B cell (primary cell): ENCODE results near the gene ABLIM3. TPM values are rescaled to one million over a fixed set of nuclear protein-coding genes. Genes with fewer than 3 reads are reported as not detected.

Experiments
- ATAC-seq: fragments of 200-7000 bp; cut with Tn5 transposase; one replicate; pipeline ENCODE4 v1.10.0; 2021; ENCODE audit warnings: low read depth, mild to moderate bottlenecking, moderate number of reproducible peaks, moderate library complexity
- CTCF ChIA-PET: fragments of 350-600 bp; sonication (Branson Sonifier 250); formaldehyde crosslinking; loops from one replicate; lab custom pipeline; 2021; ENCODE audit warnings: antibody characterized with exemption, inconsistent platforms; lab: Charles Lee
- POLR2A ChIA-PET: fragments of 350-600 bp; sonication (Branson Sonifier 250); formaldehyde crosslinking; loops from one replicate; lab custom pipeline; 2021; ENCODE audit warnings: antibody characterized with exemption; lab: Charles Lee
- DNase-seq: peaks from one replicate; pipeline ENCODE4 v3.0.0; 2013
- H2AFZ ChIP-seq: 2 replicates; pipeline ENCODE4 v1.6.1; 2012; ENCODE audit warnings: mild to moderate bottlenecking, low read depth, low read length; ENCODE audit not compliant: insufficient read depth, poor library complexity, severe bottlenecking
- H3K27ac ChIP-seq, 2 donors: 1 replicate in 1 of 2; 2 replicates in 1 of 2; pipeline ENCODE4 v1.5.1; 2012 to 2013; ENCODE audit warnings: low read length in 2 of 2, mild to moderate bottlenecking in 2 of 2, moderate library complexity in 1 of 2
- H3K27me3 ChIP-seq, 4 experiments: fragments of 200-600 bp in 1 of 4; sonication (generic) in 1 of 4; replicated peaks in 1 of 4; 1 replicate in 2 of 4; 2 replicates in 2 of 4; pipeline versions ENCODE4 v1.6.1 to v1.7.0; 2013 to 2016; ENCODE audit warnings: low read length in 3 of 4, mild to moderate bottlenecking in 2 of 4, mixed read lengths in 1 of 4, moderate library complexity in 1 of 4; ENCODE audit not compliant: insufficient read depth in 4 of 4, control insufficient read depth in 3 of 4; ENCODE audit errors: control extremely low read depth in 1 of 4
- H3K36me3 ChIP-seq, 2 experiments: replicated peaks in 1 of 2; 1 replicate in 1 of 2; 2 replicates in 1 of 2; pipeline versions ENCODE4 v1.6.1 to v1.7.1; 2013; ENCODE audit warnings: low read length in 1 of 2; ENCODE audit not compliant: insufficient read depth in 2 of 2, control insufficient read depth in 1 of 2; ENCODE audit errors: control extremely low read depth in 1 of 2, extremely low read depth in 1 of 2
- H3K4me1 ChIP-seq, 2 donors: fragments of 200-600 bp in 1 of 2; sonication (generic) in 1 of 2; 1 replicate in 1 of 2; 2 replicates in 1 of 2; pipeline versions ENCODE4 v1.5.1 to v1.6.1; 2013 to 2017; ENCODE audit warnings: low read length in 2 of 2; ENCODE audit not compliant: control insufficient read depth in 2 of 2, insufficient read depth in 2 of 2
- H3K4me2 ChIP-seq: replicated peaks from 2 replicates; pipeline ENCODE3; 2012; ENCODE audit warnings: mild to moderate bottlenecking, low read depth, low read length; ENCODE audit not compliant: poor library complexity, severe bottlenecking
- H3K4me3 ChIP-seq, 5 experiments: fragments of 200-600 bp in 1 of 5; sonication (generic) in 1 of 5; 1 replicate in 3 of 5; 2 replicates in 2 of 5; pipeline versions ENCODE4 v1.5.1 to v1.7.0; 2011 to 2016; ENCODE audit warnings: low read length in 4 of 5, mild to moderate bottlenecking in 4 of 5, low read depth in 2 of 5, control low read depth in 1 of 5, moderate library complexity in 1 of 5; ENCODE audit not compliant: insufficient read depth in 1 of 5; ENCODE audit errors: control extremely low read depth in 1 of 5, extremely low read depth in 1 of 5
- H3K79me2 ChIP-seq: fragments of 200-600 bp; sonication (generic); one replicate; pipeline ENCODE4 v1.6.0; 2016; ENCODE audit warnings: low read length; ENCODE audit not compliant: control insufficient read depth, insufficient read depth
- H3K9ac ChIP-seq: fragments of 200-600 bp; sonication (generic); 2 replicates; pipeline ENCODE4 v1.6.1; 2017; ENCODE audit warnings: mild to moderate bottlenecking, low read length, moderate library complexity
- H3K9me3 ChIP-seq, 3 donors: one replicate each; pipeline versions ENCODE4 v1.6.1 to v1.7.1; 2013; ENCODE audit warnings: low read length in 2 of 3; ENCODE audit not compliant: control insufficient read depth in 2 of 3, insufficient read depth in 1 of 3; ENCODE audit errors: control extremely low read depth in 1 of 3
- H4K20me1 ChIP-seq: 2 replicates; pipeline ENCODE4 v1.6.0; 2012; ENCODE audit warnings: mild to moderate bottlenecking, low read length; ENCODE audit not compliant: insufficient read depth, control insufficient read depth, poor library complexity, severe bottlenecking
- H3K27ac Mint-ChIP-seq: one replicate; pipeline ENCODE4 v1.8.0; 2021; ENCODE audit warnings: mixed read lengths
- H3K27me3 Mint-ChIP-seq: one replicate; pipeline ENCODE4 v1.8.0; 2021; ENCODE audit warnings: mixed read lengths
- H3K4me1 Mint-ChIP-seq: one replicate; pipeline ENCODE4 v1.8.0; 2021; ENCODE audit warnings: mixed read lengths
- H3K4me3 Mint-ChIP-seq: one replicate; pipeline ENCODE4 v1.8.0; 2021; ENCODE audit warnings: mixed read lengths
- H3K9me3 Mint-ChIP-seq: one replicate; pipeline ENCODE4 v1.8.0; 2022; ENCODE audit warnings: mixed read lengths; ENCODE audit not compliant: insufficient read depth
- CTCF ChIP-seq: fragments of 200-600 bp; IDR thresholded peaks from one replicate; pipeline ENCODE4 v1.8.0; 2022; ENCODE audit warnings: antibody characterized with exemption, mild to moderate bottlenecking
- EZH2 ChIP-seq: IDR thresholded peaks from 2 replicates; pipeline ENCODE4 v1.6.1; 2012; ENCODE audit warnings: borderline replicate concordance, low read depth, mild to moderate bottlenecking, moderate library complexity, low read length; ENCODE audit not compliant: insufficient read depth, poor library complexity, severe bottlenecking
- WGBS: methylation state at CpG from one replicate; pipeline ENCODE4 v1.1.5; 2013; ENCODE audit warnings: missing lambda C conversion rate; ENCODE audit not compliant: insufficient coverage; 5-methylcytosine and 5-hydroxymethylcytosine counted together
- intact Hi-C: fragments of 100-400 bp; cut with micrococcal nuclease; formaldehyde crosslinking; loops from one replicate; pipeline ENCODE4 v1.10.0; 2022
- polyA plus RNA-seq: library from polyadenylated mRNA; depleted of rRNA; stranded (reverse); fragments of >200 nt; gene quantifications from 2 replicates; pipeline ENCODE4 v1.2.3, GENCODE V29; 2012
- total RNA-seq, 2 donors: library from RNA; stranded (reverse); fragments of 120-200 nt in 1 of 2; gene quantifications; 1 replicate in 1 of 2; 2 replicates in 1 of 2; pipeline versions ENCODE4 v1.2.3 to v1.2.4, GENCODE V29; 2013 to 2022

ABLIM3 gene
- total and polyA plus RNA-seq, 2 donors (not counting 1 experiment from before 2014, with no cell fraction given) = not detected

- WGBS = 94% methylated on average over 2 of the region's 3 CpGs
- H3K4me1 Mint-ChIP-seq = no peaks in the 10 kb centered on the region
- Histone ChIP-seq H3K36me3 (no peaks in the 10 kb centered on the region), H3K9me3 (no peaks in the 10 kb centered on the region), H3K4me2 (no peak overlapping the region), H3K4me3 (no peak overlapping the region), H4K20me1 (no peaks in the 10 kb centered on the region), H3K4me1 (no peaks in the 10 kb centered on the region), H2AFZ (no peak overlapping the region), H3K27me3 (no peaks in the 10 kb centered on the region), H3K9ac (no peak overlapping the region), H3K79me2 (no peaks in the 10 kb centered on the region), H3K27ac (no peak overlapping the region)
- ATAC-seq (no peak), DNase-seq (no peak)
- POLR2A ChIA-PET = no interaction called here
- TF ChIP-seq EZH2 (no peak), CTCF (no peak)
- intact Hi-C loops = no loop called here
- peaks cover 34% of the 10 kb centered on the region for H3K27me3 Mint-ChIP-seq
- CTCF ChIA-PET = no interaction called here
- no peak overlapping the region for H3K27ac Mint-ChIP-seq
- no peaks in the 10 kb centered on the region for H3K9me3 Mint-ChIP-seq
- H3K4me3 Mint-ChIP-seq = no peak overlapping the region
These were observed 19.0 kb downstream of the ABLIM3 start for GRCh38 chr5:149160291-149160787.

GRCh38 chr5:149161026-149161687 is 19.9 kb downstream of the ABLIM3 start:
- ATAC-seq = no peak
- no peaks in the 10 kb centered on the region for H3K79me2 ChIP-seq
- no peaks in the 10 kb centered on the region for H3K36me3 ChIP-seq
- Mint-ChIP-seq H3K4me3 (no peak overlapping the region), H3K27me3 (peaks cover 27% of the 10 kb centered on the region), H3K4me1 (no peaks in the 10 kb centered on the region), H3K27ac (no peak overlapping the region), H3K9me3 (no peaks in the 10 kb centered on the region)
- ChIA-PET POLR2A (no interaction called here), CTCF (no interaction called here)
- no peak overlapping the region for H3K4me2 ChIP-seq
- H3K4me3 ChIP-seq = no peak overlapping the region
- no peak overlapping the region for H3K9ac ChIP-seq
- intact Hi-C loops = no loop called here
- H3K27me3 ChIP-seq = no peaks in the 10 kb centered on the region
- no peak for TF ChIP-seq CTCF
- no peak for TF ChIP-seq EZH2
- no peak overlapping the region for H2AFZ ChIP-seq
- no peak for DNase-seq
- H3K9me3 ChIP-seq = no peaks in the 10 kb centered on the region
- no peaks in the 10 kb centered on the region for H4K20me1 ChIP-seq
- no peak overlapping the region for H3K27ac ChIP-seq
- no peaks in the 10 kb centered on the region for H3K4me1 ChIP-seq
- WGBS = 92% methylated on average over 6 of the region's 9 CpGs
